K562 (cell line): ENCODE results near the gene RNASE4. TPM values are rescaled to one million over a fixed set of nuclear protein-coding genes. Genes with fewer than 3 reads are reported as not detected.

ENCODE experiments used
- CBX8 ChIP-seq: fragments of 200-600 bp; sonication (generic); IDR thresholded peaks from 2 replicates; pipeline ENCODE4 v1.6.1; 2012; ENCODE audit warnings: borderline replicate concordance, mixed run types, low read depth, mild to moderate bottlenecking, moderate library complexity, mixed read lengths, low read length, control low read depth, inconsistent platforms; ENCODE audit not compliant: poor library complexity, severe bottlenecking; ENCODE audit errors: extremely low read depth
- HLTF ChIP-seq: fragments of 450-650 bp; IDR thresholded peaks from 2 replicates; pipeline ENCODE4 v1.6.1; 2016
- HMBOX1 ChIP-seq: sonication (generic); IDR thresholded peaks from 2 replicates; pipeline ENCODE4 v1.6.1; 2016
- HMGN3 ChIP-seq: IDR thresholded peaks from 2 replicates; pipeline ENCODE4 v1.6.1; 2011; ENCODE audit warnings: borderline replicate concordance, low read depth, mild to moderate bottlenecking, mixed read lengths, low read length; ENCODE audit not compliant: insufficient read length; ENCODE audit errors: extremely low read depth
- MLLT1 ChIP-seq, 2 experiments: fragments of 450-650 bp; IDR thresholded peaks; 2 replicates each; pipeline ENCODE4 v1.6.1; 2016
- PURB ChIP-seq: sonication (generic); formaldehyde crosslinking; IDR thresholded peaks from 2 replicates; pipeline ENCODE4 v1.9.0; 2021; ENCODE audit warnings: low read depth, mild to moderate bottlenecking, missing genetic modification reagents
- SP2 ChIP-seq: IDR thresholded peaks from 2 replicates; pipeline ENCODE4 v1.6.1; 2011; ENCODE audit warnings: mild to moderate bottlenecking, low read depth, low read length, moderate library complexity; ENCODE audit not compliant: poor library complexity, severe bottlenecking; ENCODE audit errors: extremely low read depth
- TCF7L2 ChIP-seq: fragments of 150-350 bp; IDR thresholded peaks from 2 replicates; pipeline ENCODE4 v1.6.1; 2016; ENCODE audit warnings: low read depth, mild to moderate bottlenecking, low read length, moderate library complexity
- THRA ChIP-seq: fragments of 450-650 bp; IDR thresholded peaks from 2 replicates; pipeline ENCODE4 v1.6.1; 2017; ENCODE audit warnings: mild to moderate bottlenecking, moderate library complexity
- YY1 ChIP-seq, 3 experiments: IDR thresholded peaks; 2 replicates each; pipeline ENCODE4 v1.6.1; 2011; ENCODE audit warnings: low read length in 2 of 3, mild to moderate bottlenecking in 2 of 3, moderate library complexity in 2 of 3, borderline replicate concordance in 1 of 3, control low read depth in 1 of 3, low read depth in 1 of 3; ENCODE audit not compliant: insufficient read depth in 3 of 3, insufficient replicate concordance in 2 of 3, control insufficient read depth in 1 of 3, insufficient read length in 1 of 3; ENCODE audit errors: extremely low read depth in 1 of 3
- polyA plus RNA-seq, 8 experiments: library from polyadenylated mRNA; depleted of rRNA in 4 of 8; stranded (reverse) in 5 of 8; unstranded in 3 of 8; fragments of >200 nt; fragmentation: Nextera tagmentation in 2 of 8; fragmentation: Illumina TruSeq in 1 of 8; extraction: Ambion mirVana in 2 of 8; extraction: Trizol in 1 of 8; gene quantifications; 2 replicates each; pipeline versions ENCODE4 v1.2.1 to v1.2.3, GENCODE V29; 2011 to 2014; ENCODE audit warnings: inconsistent platforms in 1 of 8, missing spikeins in 1 of 8
- total RNA-seq, 7 experiments: library from RNA; depleted of rRNA in 6 of 7; stranded (reverse); fragments of >200 nt in 6 of 7; fragmentation: Illumina TruSeq in 2 of 7; extraction: Trizol in 2 of 7; gene quantifications; 2 replicates each; pipeline versions ENCODE4 v1.2.1 to v1.2.3, GENCODE V29; 2011 to 2021; ENCODE audit warnings: low replicate concordance in 1 of 7

Gene RNASE4
- total and polyA plus RNA-seq, 9 of the 15 experiments (the other 6 are each of a cell fraction or from before 2014, with no cell fraction given), result 0.09 to 0.22 (median 0.13) TPM; not detected in 2

GRCh38 chr14:20667957-20668356 lies 16.4 kb upstream of the RNASE4 start (continued):
- TF ChIP-seq MLLT1 (IDR thresholded peaks at IDR 0.05) (no peak), HMGN3 (no peak), CBX8 (no peak), PURB (no peak), TCF7L2 (no peak), YY1 (IDR thresholded peaks at IDR 0.05; ENCODE audit: borderline replicate concordance in 1 of 3, control insufficient read depth in 1 of 3, extremely low read depth in 1 of 3, insufficient read depth in 3 of 3, insufficient read length in 1 of 3, insufficient replicate concordance in 2 of 3, low read depth in 1 of 3, low read length in 2 of 3) (peak in 1 of 3 experiments; percentile 31), HMBOX1 (no peak), HLTF (no peak), THRA (no peak), SP2 (no peak)
